ENCODE measurements around the gene ROBO1. TPM values are rescaled to one million over a fixed set of nuclear protein-coding genes. Genes with fewer than 3 reads are reported as not detected.

The ROBO1 gene
- total and polyA plus RNA-seq, 4 donors, result 1.0 to 30.3 (median 3.9) TPM

GRCh38 chr3:78571486-78571885, 1196.3 kb downstream of the ROBO1 start:
- Histone ChIP-seq H3K27me3 (ENCODE audit: control insufficient read depth in 4 of 4, insufficient read depth in 4 of 4, low read length in 3 of 4) (no peaks in the 10 kb centered on the region), H3K9me3 (ENCODE audit: control insufficient read depth in 4 of 4, low read length in 3 of 4) (no peaks in the 10 kb centered on the region), H3K4me3 (ENCODE audit: low read depth in 1 of 3, low read length in 3 of 3) (no peak overlapping the region), H3K4me1 (ENCODE audit: control insufficient read depth in 4 of 4, insufficient read depth in 4 of 4, low read length in 3 of 4) (no peaks in the 10 kb centered on the region), H3K9ac (ENCODE audit: low read depth in 1 of 2, low read length in 2 of 2) (no peak overlapping the region), H3K27ac (ENCODE audit: low read depth in 1 of 2, low read length in 2 of 2) (no peak overlapping the region), H3K36me3 (ENCODE audit: control insufficient read depth in 4 of 4, insufficient read depth in 3 of 4, low read depth in 1 of 4, low read length in 3 of 4) (no peaks in the 10 kb centered on the region)
- WGBS, result 93% methylated on average over 1 of the region's 1 CpG
- DNase-seq (ENCODE audit: low spot score), result no peak
- TF ChIP-seq RXRA (IDR thresholded peaks at IDR 0.05), result no peak
- TF ChIP-seq ZBTB33 (IDR thresholded peaks at IDR 0.05), result no peak
- no peak for TF ChIP-seq EGR1 (IDR thresholded peaks at IDR 0.05; ENCODE audit: low read depth in 2 of 2)
- no peak for TF ChIP-seq HNF4G (IDR thresholded peaks at IDR 0.05)

GRCh38 chr3:78570496-78570895, 1197.3 kb downstream of the ROBO1 start:
- H3K4me1 ChIP-seq (ENCODE audit: control insufficient read depth in 4 of 4, insufficient read depth in 4 of 4, low read length in 3 of 4), result no peaks in the 10 kb centered on the region
- H3K36me3 ChIP-seq (ENCODE audit: control insufficient read depth in 4 of 4, insufficient read depth in 3 of 4, low read depth in 1 of 4, low read length in 3 of 4), result no peaks in the 10 kb centered on the region
- H3K9ac ChIP-seq (ENCODE audit: low read depth in 1 of 2, low read length in 2 of 2), result no peak overlapping the region
- H3K27me3 ChIP-seq (ENCODE audit: control insufficient read depth in 4 of 4, insufficient read depth in 4 of 4, low read length in 3 of 4), result no peaks in the 10 kb centered on the region
- no peak overlapping the region for H3K27ac ChIP-seq (ENCODE audit: low read depth in 1 of 2, low read length in 2 of 2)
- H3K4me3 ChIP-seq (ENCODE audit: low read depth in 1 of 3, low read length in 3 of 3), result no peak overlapping the region
- 94% methylated on average over 10 of the region's 10 CpGs for WGBS
- no peak for TF ChIP-seq JUND (IDR thresholded peaks at IDR 0.05)
- no peak for TF ChIP-seq RAD21 (IDR thresholded peaks at IDR 0.05)
- no peak for TF ChIP-seq REST (IDR thresholded peaks at IDR 0.05)
- TF ChIP-seq MAX (IDR thresholded peaks at IDR 0.05), result no peak
- TF ChIP-seq CTCF (IDR thresholded peaks at IDR 0.05; ENCODE audit: low read depth, low read length, missing input control), result no peak
- TF ChIP-seq EGR1 (IDR thresholded peaks at IDR 0.05; ENCODE audit: low read depth in 2 of 2), result no peak
- TF ChIP-seq GABPA (IDR thresholded peaks at IDR 0.05 in 1 of 2, conservative IDR thresholded peaks at IDR 0.05 in 1 of 2), result no peak
- TF ChIP-seq FOXA2 (IDR thresholded peaks at IDR 0.05), result no peak
- TF ChIP-seq SP1 (IDR thresholded peaks at IDR 0.05), result no peak
- DNase-seq (ENCODE audit: low spot score), result no peak
- no peaks in the 10 kb centered on the region for H3K9me3 ChIP-seq (ENCODE audit: control insufficient read depth in 4 of 4, low read length in 3 of 4)
